H1 (cell line): ENCODE results near the gene PSMB5.

Experiments
- CTCF ChIP-seq, 3 experiments: IDR thresholded peaks; 1 replicate in 2 of 3; 2 replicates in 1 of 3; pipeline versions ENCODE4 v1.5.1 to v1.6.1; 2011; ENCODE audit warnings: low read length in 3 of 3, mild to moderate bottlenecking in 3 of 3, inconsistent platforms in 2 of 3, low read depth in 1 of 3, moderate library complexity in 1 of 3; ENCODE audit not compliant: insufficient read depth in 1 of 3; ENCODE audit errors: control extremely low read depth in 1 of 3
- PHF8 ChIP-seq: fragments of 200-600 bp; sonication (generic); conservative IDR thresholded peaks from 2 replicates; pipeline ENCODE4 v1.7.1; 2012; ENCODE audit warnings: low read depth, mild to moderate bottlenecking, inconsistent platforms, low read length, moderate library complexity
- POLR2A ChIP-seq, 2 experiments: IDR thresholded peaks; 1 replicate in 1 of 2; 2 replicates in 1 of 2; pipeline ENCODE4 v1.6.1; 2011; ENCODE audit warnings: low read depth in 2 of 2, low read length in 2 of 2, mild to moderate bottlenecking in 2 of 2; ENCODE audit errors: control extremely low read depth in 1 of 2
- POLR2AphosphoS5 ChIP-seq: IDR thresholded peaks from 2 replicates; pipeline ENCODE4 v1.6.1; 2011; ENCODE audit warnings: low read depth, low read length

- TF ChIP-seq PHF8, result no peak
- no peak for TF ChIP-seq CTCF (IDR thresholded peaks at IDR 0.05; ENCODE audit: control extremely low read depth in 1 of 3, insufficient read depth in 1 of 3, low read depth in 1 of 3, low read length in 3 of 3)
- no peak for TF ChIP-seq POLR2A (IDR thresholded peaks at IDR 0.05; ENCODE audit: control extremely low read depth in 1 of 2, low read depth in 2 of 2, low read length in 2 of 2)
- TF ChIP-seq POLR2AphosphoS5, result no peak
Measured at GRCh38 chr14:23069413-23069806, 34.7 kb upstream of the PSMB5 start.
